SK-MEL-5 (cell line): Measurements from ENCODE around the gene CDK16. TPM values are rescaled to one million over a fixed set of nuclear protein-coding genes. Genes with fewer than 3 reads are reported as not detected.

Source experiments
- DNase-seq: peaks from one replicate; pipeline ENCODE4 v3.0.0-alpha.2; 2016; ENCODE audit warnings: low read depth, low spot score
- in situ Hi-C: cut with HindIII; loops from 2 replicates; pipeline ENCODE4 v1.10.0; 2016; ENCODE audit warnings: low sequenced_read_pairs, high pct_unique_total_duplicates, low pct_unique_long_range_greater_than_20kb
- total RNA-seq: library from RNA; depleted of rRNA; stranded (reverse); fragments of >200 nt; shearing (Covaris generic); gene quantifications from 2 replicates; pipeline ENCODE4 v1.2.3, GENCODE V29; 2014

The CDK16 gene
- total RNA-seq, 1 experiment from 2014 or later = 95.4 TPM

DNA sequence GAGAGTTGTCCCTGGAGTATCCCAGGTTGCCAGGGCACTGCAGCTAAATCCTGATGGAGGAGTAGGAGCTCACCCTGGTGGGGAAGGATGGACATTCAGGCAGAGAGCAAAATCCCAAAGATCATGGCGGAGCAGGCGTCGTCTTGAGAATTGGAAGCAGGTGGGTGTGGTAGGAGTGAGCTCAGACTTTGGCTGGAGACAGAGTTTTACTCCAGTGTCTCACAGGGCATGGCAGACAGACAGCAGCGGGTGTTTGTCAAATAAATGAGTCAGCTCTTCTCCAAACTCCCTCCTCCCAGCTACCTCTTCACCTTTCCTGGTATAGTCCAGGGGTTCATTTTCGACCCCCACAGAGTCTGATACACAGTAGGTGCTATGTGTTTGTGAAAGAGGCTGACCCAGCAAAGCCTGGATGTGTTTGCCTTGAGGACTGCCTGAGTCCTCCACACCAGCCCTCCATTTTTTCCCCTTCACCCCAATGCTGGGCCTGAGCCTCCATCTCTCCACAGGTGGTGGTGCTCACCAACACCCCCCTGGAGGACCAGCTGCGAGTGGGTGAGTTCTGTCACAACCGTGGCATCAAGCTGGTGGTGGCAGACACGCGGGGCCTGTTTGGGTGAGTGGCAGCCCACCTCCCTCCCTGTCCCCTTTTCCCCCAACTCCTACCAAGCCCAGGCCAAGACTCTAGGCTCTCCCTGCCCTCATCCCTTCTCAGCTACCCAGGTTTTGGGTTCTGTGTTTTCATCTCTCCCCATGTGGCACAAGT is 17.9 kb upstream of the CDK16 start:
- DNase-seq = no peak
- in situ Hi-C loops = no loop called here

GRCh38 chrX:47201345-47201944 is 17.0 kb upstream of the CDK16 start:
- in situ Hi-C loops = no loop called here
- no peak for DNase-seq

- in situ Hi-C loops = no loop called here
- DNase-seq = no peak
Observed at GRCh38 chrX:47202316-47202715, 16.2 kb upstream of the CDK16 start.

DNA sequence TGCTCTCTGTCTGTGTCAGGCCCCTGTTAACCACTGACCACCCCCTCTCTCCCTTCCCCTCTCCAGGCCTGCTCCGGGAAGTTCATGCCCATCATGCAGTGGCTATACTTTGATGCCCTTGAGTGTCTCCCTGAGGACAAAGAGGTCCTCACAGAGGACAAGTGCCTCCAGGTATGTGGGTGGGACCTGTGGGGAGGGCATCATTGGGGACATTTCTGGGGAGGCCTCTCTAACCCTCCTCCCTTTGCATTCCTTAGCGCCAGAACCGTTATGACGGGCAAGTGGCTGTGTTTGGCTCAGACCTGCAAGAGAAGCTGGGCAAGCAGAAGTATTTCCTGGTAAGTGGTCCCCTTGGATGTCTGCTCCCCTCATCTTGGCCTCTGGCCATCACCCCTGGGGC is 15.6 kb upstream of the CDK16 start:
- DNase-seq = no peak
- in situ Hi-C loops = no loop called here

DNA sequence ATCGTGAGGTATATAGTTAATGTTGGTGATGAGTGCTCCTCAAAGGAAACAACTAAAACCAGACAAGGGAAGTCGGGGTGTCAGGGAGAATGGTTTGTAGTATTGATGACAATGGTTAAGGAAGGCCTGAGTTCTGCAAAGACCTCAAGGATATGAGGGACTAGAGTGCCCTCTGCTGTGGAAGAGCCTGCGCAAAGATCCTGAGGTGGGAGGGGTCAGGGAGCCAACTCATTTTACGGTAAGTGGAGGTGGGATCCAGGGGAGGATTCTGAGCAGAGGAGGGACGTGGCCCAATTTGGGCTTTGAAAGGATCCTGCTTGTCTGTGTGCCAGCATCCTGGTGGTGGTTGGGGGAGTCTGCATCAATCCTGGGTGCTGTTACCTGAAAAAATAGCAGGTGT is 13.5 kb upstream of the CDK16 start:
- in situ Hi-C loops = no loop called here

DNA sequence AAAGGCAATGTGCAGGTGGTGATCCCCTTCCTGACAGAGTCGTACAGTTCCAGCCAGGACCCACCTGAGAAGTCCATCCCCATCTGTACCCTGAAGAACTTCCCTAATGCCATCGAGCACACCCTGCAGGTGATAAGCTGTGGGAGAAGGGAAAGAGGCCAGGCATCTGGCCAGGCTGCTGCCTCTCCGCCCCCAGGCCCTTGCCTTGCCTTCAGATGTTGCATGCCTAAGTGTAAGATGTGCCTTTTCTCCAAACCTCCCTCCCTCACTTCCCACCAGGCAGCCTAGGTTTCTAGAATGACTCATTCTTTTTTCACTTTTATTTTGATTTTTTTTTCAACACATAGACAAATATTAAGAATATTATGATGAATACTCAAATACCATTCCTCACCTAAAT is 12.2 kb upstream of the CDK16 start:
- in situ Hi-C loops = no loop called here
- no peak for DNase-seq

More for the DNA sequence above, 13.5 kb upstream of the CDK16 start:
- DNase-seq = no peak

DNA sequence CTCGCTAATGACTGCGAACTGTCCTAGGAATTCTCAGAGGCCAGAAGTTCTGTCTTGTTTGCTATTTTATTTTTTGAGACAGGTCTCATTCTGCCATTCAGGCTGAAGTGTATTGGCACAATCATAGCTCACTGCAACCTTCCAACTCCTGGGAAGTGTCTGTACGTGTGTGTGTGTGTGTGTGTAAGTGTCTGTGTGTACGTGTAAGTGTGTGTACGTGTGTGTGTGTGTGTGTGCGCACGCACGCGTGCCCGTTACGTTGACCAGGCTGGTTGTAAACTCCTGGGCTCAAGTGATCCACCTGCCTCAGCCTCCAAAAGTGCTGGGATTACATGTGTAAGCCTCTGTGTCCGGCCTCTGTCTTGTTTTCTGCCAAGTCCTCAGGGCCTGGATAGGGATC is 10.4 kb upstream of the CDK16 start:
- no peak for DNase-seq
- in situ Hi-C loops = no loop called here

DNA sequence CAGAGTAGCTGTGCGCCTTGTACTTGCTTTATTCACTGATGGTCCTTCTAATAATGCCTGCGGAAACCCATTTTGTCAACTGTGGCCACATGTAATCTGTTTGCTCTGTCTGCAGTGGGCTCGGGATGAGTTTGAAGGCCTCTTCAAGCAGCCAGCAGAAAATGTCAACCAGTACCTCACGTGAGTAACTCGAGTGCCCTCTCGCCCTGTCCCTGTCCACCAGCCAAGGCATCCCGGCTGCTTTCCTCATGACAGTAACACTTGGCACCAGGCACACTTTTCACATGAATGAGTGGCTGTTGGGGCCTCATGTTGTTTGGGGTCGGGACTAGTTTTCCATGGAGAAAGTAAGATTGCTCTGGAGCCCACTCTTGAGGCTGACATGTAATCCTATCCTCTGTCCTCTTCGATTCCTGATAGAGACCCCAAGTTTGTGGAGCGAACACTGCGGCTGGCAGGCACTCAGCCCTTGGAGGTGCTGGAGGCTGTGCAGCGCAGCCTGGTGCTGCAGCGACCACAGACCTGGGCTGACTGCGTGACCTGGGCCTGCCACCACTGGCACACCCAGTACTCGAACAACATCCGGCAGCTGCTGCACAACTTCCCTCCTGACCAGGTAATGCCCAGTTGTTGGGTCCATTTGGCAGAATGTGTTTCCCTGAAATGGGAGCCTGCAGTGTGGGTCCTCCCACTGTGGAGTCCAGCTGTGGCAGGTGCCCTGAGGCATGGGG is 8.8 kb upstream of the CDK16 start:
- in situ Hi-C loops = no loop called here
- DNase-seq = no peak

- in situ Hi-C loops = no loop called here
- DNase-seq = no peak
Observed at GRCh38 chrX:47210661-47211425, 7.6 kb upstream of the CDK16 start.

DNA sequence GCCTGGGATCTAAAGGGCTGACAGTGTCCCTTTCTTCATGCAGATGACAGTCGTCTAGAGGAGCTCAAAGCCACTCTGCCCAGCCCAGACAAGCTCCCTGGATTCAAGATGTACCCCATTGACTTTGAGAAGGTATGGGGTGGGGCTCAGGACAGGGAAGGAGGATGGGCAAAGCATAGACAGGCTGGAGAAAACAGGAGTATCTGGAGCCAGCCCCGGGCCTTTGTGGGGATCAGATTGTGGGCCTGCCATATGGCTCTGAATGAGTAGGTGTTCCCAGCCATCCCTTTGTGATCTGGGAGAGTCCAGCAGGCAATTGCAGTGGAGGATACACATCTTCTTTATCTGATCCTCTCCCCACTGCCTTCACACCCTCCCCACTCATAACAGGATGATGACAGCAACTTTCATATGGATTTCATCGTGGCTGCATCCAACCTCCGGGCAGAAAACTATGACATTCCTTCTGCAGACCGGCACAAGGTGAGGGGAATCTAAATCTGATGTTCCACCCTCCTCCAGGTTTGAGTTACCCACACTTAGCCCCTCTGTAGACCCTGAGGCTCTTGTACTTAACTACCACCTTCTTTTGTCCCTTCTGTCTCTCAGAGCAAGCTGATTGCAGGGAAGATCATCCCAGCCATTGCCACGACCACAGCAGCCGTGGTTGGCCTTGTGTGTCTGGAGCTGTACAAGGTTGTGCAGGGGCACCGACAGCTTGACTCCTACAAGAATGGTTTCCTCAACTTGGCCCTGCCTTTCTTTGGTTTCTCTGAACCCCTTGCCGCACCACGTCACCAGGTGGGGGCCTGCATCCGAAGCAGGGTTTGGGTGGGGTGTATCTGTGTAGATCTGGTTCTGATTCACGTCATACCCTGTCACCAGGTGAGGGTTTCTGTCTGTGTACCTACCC is 5.8 kb upstream of the CDK16 start:
- in situ Hi-C loops = no loop called here

DNA sequence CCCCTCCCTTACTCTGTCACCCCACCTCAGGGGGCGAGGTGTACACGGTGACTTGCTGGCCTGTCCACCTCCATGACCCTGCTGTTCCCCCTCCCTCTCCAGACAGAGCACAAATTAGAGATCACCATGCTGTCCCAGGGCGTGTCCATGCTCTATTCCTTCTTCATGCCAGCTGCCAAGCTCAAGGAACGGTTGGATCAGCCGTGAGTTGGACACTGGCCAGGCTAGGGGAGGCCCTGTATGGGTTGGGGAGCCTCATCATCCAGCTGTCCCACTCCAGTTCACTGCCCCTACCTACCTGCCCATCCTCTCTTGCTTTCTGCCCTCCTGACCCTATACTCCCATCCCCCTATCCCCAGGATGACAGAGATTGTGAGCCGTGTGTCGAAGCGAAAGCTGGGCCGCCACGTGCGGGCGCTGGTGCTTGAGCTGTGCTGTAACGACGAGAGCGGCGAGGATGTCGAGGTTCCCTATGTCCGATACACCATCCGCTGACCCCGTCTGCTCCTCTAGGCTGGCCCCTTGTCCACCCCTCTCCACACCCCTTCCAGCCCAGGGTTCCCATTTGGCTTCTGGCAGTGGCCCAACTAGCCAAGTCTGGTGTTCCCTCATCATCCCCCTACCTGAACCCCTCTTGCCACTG is 3.9 kb upstream of the CDK16 start:
- in situ Hi-C loops = no loop called here

More for the DNA sequence above, 5.8 kb upstream of the CDK16 start:
- DNase-seq = no peak

DNA sequence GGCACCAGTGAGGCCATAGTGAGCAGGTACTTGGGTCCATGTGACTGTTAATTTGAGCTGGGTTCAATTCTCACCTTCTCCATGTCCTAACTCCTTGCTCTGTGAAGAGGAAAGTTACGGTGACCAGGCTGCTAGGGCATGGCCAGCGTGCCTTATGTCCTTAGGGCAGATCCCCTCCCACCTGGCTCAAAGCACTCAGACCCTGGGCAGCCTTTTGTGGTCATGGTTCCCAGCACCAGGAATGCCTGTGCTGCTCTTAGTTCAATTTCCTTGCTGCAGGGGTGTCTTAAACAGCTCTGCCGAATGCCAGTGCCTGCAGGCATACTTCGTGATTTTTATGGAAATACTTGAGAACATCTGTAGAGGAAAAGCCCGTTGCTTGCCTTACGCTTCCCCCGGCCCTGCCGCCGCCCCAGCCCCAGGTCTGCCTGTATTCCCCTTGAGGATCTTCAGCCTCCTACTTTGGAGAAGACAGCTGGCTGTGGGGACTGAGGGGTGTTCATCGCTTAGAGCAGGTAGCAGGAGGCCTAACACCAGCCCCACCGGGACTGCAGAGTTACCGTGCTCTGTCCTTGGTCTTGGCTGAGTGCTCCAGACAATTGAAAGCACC is 3.1 kb upstream of the CDK16 start:
- in situ Hi-C loops = no loop called here

More for the DNA sequence above, 3.9 kb upstream of the CDK16 start:
- no peak for DNase-seq

DNA sequence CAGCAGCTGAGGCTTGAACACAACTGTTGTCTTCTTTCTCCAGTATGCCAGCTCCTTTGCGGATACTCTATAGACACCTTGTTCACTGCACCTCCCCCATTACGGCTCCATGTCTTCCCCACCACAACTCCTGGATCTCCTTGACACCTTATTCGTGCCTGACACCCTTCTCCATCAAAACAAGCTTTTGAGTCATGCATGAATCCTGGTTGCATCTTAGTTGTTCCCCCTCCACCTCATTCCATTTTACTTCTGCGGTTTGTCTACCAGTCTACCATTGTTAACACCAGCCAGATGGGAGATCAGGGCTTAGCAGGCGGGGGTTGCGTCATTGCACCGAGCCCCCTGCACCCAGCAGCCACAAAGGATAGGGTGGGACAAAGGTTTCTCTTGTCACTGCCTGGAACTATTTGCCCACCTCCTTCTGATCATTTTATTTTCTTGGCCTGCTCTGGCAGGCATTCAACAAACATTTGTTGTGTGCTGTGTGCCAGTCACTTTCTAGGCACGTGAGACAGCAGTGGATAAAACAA is 2.0 kb upstream of the CDK16 start:
- no peak for DNase-seq
- in situ Hi-C loops = no loop called here

More for the DNA sequence above, 3.1 kb upstream of the CDK16 start:
- DNase-seq = no peak

DNA sequence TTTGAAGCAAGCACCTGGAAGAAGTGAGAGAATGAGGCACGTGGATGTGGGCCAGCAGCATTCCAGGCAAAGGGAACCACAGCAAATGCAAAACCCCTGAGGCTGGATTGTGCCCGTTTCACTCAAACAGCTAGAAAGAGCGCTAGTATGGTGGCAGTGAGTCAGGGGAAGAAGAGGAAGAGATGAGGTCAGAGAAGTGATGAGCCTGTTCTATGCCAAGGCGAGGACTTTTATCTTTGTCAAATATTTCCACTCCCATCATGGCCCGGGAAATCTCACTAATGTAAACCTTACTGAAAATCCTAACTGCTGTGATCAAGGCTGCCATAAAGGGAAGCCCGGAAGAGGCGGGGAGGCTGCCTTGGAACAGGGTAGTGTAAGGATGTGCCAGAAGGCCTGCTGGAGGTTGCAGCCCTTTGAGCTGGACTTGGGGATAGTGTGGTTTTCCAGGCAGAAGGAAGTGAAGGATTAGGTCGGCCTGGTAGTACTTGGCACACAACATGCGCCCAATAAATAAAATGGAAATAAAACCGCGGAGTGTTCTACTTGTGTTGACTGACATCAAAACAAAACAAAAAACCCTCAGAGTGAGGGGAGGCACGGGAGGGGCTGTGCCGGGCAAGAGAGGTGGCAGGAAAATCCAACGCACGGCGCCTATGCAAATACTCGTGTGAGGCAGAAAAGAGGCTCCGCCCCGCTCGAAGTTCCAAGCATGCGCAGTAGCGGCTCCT is 1.2 kb upstream of the CDK16 start:
- in situ Hi-C loops = no loop called here
- peak; percentile 43 for DNase-seq

GRCh38 chrX:47217852-47218279 is 615 bp upstream of the CDK16 start:
- in situ Hi-C loops = no loop called here
- peak; percentile 97 for DNase-seq
